NB4 (cell line): Measurements from ENCODE around the gene POGZ.

Experiments
- CTCF ChIP-seq: IDR thresholded peaks from one replicate; pipeline ENCODE4 v1.5.1; 2012; ENCODE audit warnings: low read depth, low read length
- POLR2A ChIP-seq: IDR thresholded peaks from 2 replicates; pipeline ENCODE4 v1.6.1; 2011; ENCODE audit warnings: mild to moderate bottlenecking; ENCODE audit not compliant: insufficient read length; ENCODE audit errors: extremely low read depth

GRCh38 chr1:151459331-151460046, at the start of gene POGZ:
- TF ChIP-seq CTCF (no peak), POLR2A (peak; percentile 48)
